ENCODE measurements around the gene CDK11B.
"Not testable (repeated sequence)": the region's sequence is repeated elsewhere in the genome, so short reads cannot be mapped to it uniquely, and the experiment has no call there.

DNA sequence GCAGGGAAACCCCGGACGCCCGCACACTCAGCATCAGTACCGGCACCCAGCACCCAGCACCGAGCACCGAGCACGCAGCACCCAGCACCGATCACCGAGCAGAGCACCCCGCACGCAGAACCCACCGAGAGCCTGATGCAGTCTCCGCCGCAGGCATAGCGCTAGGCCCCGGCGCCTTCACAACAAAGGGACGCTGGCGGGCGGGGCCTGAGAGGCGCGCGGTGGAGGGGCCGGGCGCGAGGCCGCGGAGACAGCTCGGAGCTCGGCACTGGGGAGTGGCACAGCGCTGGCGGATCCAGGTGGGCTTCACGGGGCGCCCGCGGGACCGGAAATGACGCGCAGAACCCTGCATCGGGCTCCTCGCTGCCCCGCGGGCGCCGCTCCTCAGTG, 33.5 kb upstream of the CDK11B start:
- TF ChIP-seq, protein P1, sequence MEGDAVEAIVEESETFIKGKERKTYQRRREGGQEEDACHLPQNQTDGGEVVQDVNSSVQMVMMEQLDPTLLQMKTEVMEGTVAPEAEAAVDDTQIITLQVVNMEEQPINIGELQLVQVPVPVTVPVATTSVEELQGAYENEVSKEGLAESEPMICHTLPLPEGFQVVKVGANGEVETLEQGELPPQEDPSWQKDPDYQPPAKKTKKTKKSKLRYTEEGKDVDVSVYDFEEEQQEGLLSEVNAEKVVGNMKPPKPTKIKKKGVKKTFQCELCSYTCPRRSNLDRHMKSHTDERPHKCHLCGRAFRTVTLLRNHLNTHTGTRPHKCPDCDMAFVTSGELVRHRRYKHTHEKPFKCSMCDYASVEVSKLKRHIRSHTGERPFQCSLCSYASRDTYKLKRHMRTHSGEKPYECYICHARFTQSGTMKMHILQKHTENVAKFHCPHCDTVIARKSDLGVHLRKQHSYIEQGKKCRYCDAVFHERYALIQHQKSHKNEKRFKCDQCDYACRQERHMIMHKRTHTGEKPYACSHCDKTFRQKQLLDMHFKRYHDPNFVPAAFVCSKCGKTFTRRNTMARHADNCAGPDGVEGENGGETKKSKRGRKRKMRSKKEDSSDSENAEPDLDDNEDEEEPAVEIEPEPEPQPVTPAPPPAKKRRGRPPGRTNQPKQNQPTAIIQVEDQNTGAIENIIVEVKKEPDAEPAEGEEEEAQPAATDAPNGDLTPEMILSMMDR (IDR thresholded peaks at IDR 0.05) = not testable (repeated sequence)
- not testable (repeated sequence) for TF ChIP-seq POLR2A (IDR thresholded peaks at IDR 0.05)

All from heart left ventricle (tissue), 13 donors.